GM21528 (cell line): Measurements from ENCODE around the gene CRHR1.

Experiments used
- ATAC-seq: cut with Tn5 transposase; IDR thresholded peaks from one replicate; pipeline ENCODE4 v1.9.1; 2021; ENCODE audit warnings: mild to moderate bottlenecking, moderate library complexity; ENCODE audit not compliant: unreplicated experiment, low FRiP score

Gene CRHR1

GRCh38 chr17:45787044-45787443, 2.9 kb downstream of the CRHR1 start:
- ATAC-seq, result no peak

GRCh38 chr17:45787656-45788055, 3.5 kb downstream of the CRHR1 start:
- no peak for ATAC-seq

- ATAC-seq, result no peak
Observed at GRCh38 chr17:45788057-45788456, 3.9 kb downstream of the CRHR1 start.

DNA sequence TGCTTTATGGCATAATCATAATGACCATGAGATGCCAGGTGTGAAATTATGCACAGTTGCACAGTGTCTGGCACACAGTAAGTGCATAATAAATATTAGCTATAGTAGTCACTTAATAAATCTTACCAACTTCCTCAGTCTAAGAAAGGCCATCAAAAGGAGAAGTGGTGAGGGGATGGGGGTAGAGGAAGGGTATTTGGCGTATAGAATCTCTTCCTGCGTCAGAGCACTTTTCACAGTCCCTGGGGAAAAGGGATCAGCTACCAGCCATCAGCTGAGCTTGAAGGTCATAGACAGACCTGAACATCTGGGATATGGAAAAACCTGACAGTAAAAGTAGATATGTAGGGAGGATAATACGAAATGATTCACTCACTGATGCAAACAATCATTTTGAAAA, 5.8 kb downstream of the CRHR1 start:
- ATAC-seq, result no peak

DNA sequence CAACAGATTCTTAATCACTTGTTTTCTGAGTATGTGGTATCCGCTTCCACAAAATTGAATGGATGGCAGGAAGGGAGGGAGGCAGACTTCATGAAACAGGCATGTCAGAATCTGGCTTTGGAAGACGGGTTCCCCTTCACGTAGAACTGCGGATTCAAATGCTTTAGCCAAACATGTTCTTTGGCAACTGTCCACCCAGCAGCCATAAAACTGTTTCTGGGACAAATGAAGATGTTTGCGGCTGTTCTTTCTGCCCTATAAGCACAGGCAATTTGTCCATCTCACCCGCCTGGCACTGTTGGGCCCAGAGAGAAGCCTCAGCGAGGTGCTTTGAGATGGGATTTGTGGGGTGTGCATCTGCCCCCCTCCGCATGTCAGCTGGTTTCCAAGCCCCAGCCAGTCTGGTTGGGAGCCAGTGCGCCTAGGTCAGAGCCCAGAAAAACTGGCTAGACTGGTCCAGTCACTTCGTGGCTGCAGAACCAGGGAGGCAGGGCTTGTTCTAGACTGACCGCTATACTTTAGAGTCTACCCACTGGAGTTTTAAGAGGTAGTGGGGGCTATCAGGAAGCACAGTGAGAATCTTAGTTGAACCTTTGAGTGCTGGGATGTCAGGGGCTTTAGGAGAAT, 6.3 kb downstream of the CRHR1 start:
- no peak for ATAC-seq

DNA sequence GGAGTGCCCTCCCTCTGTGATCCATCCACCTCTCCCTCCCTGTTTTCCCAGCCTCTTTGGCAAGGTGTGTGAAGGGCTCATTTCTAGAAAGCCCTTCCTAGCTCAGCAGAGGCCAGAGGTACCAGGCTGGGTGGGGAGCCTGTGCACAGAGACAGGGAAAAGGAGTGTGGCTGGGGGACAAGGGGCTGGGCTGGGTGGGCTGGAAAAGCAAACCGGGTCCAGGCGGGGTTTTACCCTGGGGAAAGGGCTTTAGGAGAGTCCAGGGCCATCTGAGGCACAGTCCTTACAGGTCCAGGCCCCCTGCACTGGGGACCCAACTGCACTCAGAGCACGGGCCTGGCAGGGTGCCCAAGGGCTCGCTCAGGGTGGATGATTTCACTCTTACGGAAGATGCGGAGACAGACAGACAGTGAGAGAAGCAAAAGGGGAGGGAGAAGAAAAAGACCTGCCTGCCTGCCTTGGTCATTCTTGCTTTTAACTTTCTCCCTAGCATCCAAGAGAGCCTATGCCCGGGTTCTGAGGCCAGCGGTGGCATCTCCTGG, 7.0 kb downstream of the CRHR1 start:
- ATAC-seq, result no peak

DNA sequence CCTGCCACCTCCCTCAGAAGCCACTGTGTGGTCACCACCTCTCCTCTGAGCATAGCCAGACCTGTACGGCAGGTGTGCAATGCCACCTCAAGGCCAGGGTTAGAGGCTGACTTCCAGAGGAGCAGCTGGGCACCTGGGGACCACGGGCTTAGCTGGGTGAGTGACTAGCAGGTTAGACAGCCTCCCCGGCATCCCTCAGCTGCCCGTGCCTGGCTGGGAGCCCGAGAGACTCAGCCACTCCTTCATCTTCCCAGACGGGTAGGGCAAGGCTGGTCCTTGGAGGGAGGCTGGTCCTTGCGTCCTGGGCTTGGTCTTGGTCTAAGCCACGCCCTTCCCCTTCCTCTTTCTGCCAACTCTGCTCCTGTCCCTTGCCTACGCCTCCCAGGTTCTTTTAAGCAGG, 7.8 kb downstream of the CRHR1 start:
- no peak for ATAC-seq

- no peak for ATAC-seq
Observed at GRCh38 chr17:45792437-45792836, 8.3 kb downstream of the CRHR1 start.

DNA sequence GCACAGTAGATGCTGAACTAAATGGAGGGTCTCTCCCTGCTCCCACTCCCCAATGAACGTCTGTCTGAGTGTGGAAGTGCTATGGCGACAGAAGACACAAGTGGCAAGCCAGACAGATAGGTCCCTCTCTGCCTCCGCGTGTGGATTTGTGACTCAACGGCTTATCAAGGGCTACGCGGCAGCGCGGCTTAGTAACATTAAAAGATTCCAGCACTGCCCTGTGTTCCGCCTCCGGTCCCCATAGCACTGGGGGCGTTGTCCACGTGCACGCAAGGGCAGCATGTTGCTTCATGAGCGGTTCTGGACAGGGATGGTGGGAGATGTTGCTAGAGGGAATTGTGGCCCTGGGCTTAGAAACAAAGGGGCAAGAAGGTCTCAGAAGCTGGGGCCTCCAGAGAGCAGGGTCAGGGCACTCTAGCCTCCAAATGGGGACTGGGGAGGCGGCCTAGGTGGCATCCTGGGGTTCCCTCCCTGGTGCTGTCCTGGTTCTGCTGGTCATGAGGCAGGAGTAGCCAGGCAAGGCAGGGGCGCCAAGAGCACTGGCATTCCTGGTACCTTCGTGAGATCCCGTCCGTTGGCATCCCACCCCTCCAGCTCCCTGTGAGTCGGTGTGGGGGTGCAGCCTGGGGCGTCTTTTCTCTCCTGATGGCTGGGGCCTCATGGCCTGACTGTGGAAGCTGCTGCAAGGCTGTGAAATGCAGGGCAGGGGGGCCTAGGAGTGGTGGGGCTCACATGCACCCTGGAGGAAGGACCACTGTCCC, 9.1 kb downstream of the CRHR1 start:
- no peak for ATAC-seq

- ATAC-seq, result no peak
Observed at GRCh38 chr17:45793999-45794540, 9.9 kb downstream of the CRHR1 start.

- ATAC-seq, result no peak
Observed at GRCh38 chr17:45794840-45795239, 10.7 kb downstream of the CRHR1 start.

- no peak for ATAC-seq
Observed at GRCh38 chr17:45800816-45801215, 16.7 kb downstream of the CRHR1 start.

DNA sequence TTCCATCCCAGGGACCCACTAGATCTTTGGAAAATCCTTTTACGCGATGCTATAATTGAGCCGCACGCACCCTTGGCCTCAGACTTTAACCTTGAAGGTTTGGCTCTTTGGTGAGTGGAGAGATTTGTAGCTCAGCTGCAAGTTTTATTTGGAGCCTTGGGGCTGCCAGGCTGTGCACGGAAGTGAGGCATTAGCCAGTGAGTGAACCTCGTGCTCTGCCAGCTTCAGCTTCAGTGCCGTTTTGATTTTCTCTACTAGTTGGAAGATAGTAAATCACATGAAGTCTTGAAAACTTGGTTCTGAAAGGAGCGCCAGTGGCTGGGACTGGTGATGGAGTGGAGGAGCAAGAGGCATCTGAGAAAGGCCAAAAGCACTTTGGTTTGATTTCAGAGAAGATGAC, 17.3 kb downstream of the CRHR1 start:
- ATAC-seq, result no peak

DNA sequence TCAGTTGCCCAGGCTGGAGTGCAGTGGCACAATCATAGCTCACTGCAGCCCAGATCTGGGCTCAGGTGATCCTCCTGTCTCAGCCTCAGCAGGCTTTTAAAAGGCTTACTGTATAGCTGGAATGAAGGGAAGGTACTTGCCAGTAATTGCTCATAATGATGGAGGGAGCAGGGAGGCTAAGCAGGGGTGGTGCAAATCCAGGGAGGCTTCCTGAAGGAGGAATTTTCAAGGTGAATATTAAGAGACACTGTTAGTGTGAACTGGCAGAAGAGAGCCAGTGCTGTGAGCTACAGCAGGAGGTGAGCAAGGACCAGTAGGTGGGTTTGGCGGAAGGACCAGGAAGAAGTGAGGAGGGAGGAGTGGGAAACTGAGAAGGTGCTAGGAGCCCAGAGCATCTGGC, 24.7 kb downstream of the CRHR1 start:
- ATAC-seq, result no peak

DNA sequence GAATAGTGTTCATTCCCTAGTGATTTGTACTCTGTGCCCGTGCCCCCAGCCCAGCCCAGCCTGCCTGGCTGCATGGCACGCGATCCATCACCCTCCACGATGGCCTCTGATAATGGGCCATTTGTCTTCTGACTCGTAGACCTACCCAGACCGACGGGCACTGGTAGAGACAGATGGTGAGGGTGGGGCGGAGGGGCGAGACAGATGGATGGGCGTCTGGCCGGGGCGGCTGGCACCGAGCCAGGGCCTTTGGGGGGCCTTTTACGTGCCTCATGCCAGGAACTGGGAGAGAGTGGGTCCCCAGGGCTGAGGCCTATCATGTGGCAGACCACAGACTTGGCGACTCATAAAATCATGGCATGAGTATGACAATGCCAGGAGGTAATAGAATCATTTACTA, 25.4 kb downstream of the CRHR1 start:
- ATAC-seq, result no peak

DNA sequence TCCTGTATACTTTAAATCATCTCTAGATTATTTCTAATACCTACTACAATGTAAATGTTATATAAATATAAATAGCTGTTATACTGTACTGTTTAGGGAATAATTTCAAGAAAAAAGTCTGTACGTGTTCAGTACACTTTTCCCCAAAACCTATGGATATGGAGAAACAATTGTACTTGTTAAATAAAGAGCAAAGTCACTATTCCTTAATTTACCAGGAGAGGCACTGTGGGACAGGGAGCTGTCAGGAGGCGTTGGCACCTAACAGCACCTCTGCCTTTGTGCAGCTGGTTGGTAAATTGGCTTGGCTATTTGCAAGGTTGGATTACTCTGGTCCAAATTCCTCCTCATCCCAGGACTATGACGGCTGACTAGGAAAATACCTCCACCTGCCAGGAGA, 28.0 kb downstream of the CRHR1 start:
- no peak for ATAC-seq

DNA sequence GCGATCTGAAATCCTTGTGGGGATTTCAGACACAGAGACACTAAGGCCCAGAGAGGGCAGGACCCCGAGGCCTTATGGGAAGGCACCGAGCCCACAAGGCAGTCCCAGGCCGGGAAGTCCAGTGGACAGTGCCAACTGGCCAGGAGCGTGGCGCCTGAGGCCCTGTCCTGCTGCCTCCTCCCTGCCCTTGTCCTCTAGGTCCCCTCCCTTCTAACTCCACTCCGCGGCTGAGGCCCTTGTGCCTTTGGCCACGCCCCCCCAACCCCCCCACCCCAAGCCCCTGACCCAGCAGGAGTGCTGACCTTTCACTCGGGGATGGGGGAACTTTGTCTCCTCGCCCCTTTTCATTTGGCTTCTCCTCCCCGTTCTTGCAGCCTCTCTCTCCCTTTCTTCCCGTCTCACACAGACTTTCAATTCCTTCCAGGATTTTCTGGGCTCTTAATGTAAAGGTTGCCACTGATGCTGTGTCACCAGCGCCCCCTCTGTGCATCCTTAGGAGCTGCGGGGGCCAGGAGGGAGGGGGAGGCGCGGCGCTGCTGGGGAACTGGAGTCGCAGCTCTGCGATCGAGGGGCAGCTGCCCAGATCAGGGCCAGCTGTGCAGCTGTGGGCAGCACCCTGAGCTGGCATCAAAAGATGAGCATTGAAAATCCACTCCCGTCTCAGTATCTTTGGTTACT, 29.1 kb downstream of the CRHR1 start:
- ATAC-seq, result no peak

GRCh38 chr17:45814622-45815606, 30.8 kb downstream of the CRHR1 start:
- ATAC-seq, result no peak

DNA sequence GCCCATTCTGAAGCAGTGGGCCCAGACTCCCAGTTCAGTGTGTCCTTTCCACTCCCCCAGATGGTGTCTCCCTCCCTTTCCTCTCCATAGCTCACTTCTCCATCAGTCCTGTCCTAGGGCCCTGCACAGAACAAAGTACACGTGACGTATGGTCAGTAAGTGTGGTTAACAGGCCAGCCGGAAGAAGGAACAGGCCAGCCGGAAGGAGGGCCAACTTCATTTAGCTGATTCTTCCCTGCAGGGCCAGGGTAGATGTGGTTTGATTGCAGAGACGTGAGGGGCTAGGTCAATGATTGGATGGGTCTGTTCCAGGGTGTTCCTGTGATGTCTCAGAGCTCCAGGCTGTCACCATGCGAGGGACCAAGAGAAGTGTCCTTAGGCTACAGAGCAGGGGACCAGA, 31.6 kb downstream of the CRHR1 start:
- no peak for ATAC-seq

DNA sequence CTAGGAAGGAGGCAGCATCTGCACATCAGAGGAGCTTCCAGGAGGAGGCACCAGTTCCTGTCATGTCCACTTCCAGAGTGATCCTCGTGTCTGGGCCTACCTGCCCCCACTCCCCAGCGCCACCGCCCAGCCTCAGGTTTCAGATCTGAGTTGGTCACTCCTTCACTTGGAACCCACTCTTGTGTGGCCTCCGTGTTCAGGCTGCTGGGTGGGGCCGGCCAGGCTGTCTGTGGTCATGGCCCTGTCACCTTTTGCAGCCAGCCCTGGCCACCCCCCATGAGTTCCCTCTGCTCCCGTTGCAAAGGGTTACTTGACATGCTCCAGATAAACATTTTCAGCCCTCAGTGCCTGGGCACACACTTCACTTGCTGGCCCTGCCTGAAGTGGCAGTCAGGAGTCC, 33.9 kb downstream of the CRHR1 start:
- no peak for ATAC-seq
